ENCODE data around the gene FOXJ3.

DNA sequence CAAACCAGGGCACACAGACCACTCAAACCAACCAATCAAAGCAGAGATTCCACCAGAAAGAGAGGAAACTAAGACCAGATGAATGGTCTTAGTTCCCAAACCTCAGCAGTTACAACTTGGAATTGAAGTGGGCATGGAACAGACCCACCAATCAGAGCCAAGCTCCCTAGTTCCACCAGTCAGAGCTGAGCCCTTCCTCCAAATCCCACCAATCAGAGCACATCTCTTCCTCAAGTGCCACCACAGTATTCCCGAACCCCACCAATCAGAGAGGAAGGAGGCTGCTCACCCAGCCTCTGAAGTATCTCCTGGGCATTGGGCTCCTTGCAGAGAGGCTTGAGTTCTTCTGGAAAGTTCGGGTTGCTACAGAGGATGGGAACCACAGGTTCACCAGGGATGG lies 171.9 kb downstream of the FOXJ3 start:
- TF ChIP-seq, protein P1, sequence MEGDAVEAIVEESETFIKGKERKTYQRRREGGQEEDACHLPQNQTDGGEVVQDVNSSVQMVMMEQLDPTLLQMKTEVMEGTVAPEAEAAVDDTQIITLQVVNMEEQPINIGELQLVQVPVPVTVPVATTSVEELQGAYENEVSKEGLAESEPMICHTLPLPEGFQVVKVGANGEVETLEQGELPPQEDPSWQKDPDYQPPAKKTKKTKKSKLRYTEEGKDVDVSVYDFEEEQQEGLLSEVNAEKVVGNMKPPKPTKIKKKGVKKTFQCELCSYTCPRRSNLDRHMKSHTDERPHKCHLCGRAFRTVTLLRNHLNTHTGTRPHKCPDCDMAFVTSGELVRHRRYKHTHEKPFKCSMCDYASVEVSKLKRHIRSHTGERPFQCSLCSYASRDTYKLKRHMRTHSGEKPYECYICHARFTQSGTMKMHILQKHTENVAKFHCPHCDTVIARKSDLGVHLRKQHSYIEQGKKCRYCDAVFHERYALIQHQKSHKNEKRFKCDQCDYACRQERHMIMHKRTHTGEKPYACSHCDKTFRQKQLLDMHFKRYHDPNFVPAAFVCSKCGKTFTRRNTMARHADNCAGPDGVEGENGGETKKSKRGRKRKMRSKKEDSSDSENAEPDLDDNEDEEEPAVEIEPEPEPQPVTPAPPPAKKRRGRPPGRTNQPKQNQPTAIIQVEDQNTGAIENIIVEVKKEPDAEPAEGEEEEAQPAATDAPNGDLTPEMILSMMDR (IDR thresholded peaks at IDR 0.05 in 4 of 5, conservative IDR thresholded peaks at IDR 0.05 in 1 of 5): no peak
- TF ChIP-seq POLR2A (IDR thresholded peaks at IDR 0.05): no peak
